AG09319 (cell line): ENCODE results near the gene TMEM253.

Source experiments
- DNase-seq: peaks from one replicate; pipeline ENCODE4 v3.0.0-alpha.2; 2010; ENCODE audit warnings: low read depth; ENCODE audit errors: extremely low read depth
- TF ChIP-seq, protein P1 (sequence below): IDR thresholded peaks from 2 replicates; pipeline ENCODE4 v1.5.1; 2011; ENCODE audit warnings: low read depth, mild to moderate bottlenecking, inconsistent platforms, low read length, moderate library complexity

TMEM253 gene

DNA sequence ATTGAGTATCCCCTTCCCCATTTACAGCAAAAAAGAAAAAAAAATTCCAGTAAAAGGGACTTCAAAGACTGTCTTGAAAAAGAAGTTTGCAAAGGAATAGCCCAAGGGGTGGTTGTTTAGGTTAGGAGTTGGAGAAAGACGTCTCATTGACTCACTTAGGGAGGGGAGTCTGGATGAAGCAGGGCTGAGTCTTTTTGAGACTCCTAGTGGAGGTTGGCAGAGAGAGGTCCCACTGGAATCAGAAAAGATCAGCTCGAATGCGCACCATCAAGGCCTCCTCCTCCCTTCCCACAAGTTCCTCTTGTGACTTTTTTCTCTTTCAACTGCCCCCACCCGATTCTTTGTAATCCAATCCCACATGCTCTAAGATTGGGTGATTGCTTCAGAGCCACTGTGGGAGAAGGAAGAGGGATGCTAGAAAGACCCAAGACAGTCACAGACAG, 28.8 kb upstream of the TMEM253 start:
- TF ChIP-seq, protein P1, sequence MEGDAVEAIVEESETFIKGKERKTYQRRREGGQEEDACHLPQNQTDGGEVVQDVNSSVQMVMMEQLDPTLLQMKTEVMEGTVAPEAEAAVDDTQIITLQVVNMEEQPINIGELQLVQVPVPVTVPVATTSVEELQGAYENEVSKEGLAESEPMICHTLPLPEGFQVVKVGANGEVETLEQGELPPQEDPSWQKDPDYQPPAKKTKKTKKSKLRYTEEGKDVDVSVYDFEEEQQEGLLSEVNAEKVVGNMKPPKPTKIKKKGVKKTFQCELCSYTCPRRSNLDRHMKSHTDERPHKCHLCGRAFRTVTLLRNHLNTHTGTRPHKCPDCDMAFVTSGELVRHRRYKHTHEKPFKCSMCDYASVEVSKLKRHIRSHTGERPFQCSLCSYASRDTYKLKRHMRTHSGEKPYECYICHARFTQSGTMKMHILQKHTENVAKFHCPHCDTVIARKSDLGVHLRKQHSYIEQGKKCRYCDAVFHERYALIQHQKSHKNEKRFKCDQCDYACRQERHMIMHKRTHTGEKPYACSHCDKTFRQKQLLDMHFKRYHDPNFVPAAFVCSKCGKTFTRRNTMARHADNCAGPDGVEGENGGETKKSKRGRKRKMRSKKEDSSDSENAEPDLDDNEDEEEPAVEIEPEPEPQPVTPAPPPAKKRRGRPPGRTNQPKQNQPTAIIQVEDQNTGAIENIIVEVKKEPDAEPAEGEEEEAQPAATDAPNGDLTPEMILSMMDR, result peak; percentile 18
- DNase-seq, result peak; percentile 64

DNA sequence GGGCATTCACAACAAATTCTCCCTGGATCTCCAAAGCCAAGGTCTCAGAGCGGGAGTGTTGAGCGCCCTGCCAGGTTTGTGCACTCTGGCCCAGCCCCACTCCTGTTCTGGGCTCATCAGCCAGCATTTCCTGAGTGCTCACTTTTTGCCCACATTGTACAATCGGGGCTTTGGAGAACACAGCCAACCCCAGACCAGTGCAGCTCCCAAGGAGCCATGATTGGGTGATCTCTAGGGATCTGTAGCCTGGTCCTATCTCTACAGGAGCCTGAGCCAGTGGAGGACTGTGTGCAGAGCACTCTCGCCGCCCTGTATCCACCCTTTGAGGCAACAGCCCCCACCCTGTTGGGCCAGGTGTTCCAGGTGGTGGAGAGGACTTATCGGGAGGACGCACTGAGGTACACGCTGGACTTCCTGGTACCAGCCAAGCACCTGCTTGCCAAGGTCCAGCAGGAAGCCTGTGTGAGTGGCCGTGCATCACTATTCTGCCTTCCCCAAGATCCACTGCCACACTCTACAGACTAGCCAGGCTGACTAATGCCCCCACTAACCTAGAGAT, 28.0 kb upstream of the TMEM253 start:
- TF ChIP-seq, protein P1, result no peak
- no peak for DNase-seq

DNA sequence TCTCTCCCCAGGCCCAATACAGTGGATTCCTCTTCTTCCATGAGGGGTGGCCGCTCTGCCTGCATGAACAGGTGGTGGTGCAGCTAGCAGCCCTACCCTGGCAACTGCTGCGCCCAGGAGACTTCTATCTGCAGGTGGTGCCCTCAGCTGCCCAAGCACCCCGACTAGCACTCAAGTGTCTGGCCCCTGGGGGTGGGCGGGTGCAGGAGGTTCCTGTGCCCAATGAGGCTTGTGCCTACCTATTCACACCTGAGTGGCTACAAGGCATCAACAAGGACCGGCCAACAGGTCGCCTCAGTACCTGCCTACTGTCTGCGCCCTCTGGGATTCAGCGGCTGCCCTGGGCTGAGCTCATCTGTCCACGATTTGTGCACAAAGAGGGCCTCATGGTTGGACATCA, 26.9 kb upstream of the TMEM253 start:
- TF ChIP-seq, protein P1, result no peak
- DNase-seq, result no peak

DNA sequence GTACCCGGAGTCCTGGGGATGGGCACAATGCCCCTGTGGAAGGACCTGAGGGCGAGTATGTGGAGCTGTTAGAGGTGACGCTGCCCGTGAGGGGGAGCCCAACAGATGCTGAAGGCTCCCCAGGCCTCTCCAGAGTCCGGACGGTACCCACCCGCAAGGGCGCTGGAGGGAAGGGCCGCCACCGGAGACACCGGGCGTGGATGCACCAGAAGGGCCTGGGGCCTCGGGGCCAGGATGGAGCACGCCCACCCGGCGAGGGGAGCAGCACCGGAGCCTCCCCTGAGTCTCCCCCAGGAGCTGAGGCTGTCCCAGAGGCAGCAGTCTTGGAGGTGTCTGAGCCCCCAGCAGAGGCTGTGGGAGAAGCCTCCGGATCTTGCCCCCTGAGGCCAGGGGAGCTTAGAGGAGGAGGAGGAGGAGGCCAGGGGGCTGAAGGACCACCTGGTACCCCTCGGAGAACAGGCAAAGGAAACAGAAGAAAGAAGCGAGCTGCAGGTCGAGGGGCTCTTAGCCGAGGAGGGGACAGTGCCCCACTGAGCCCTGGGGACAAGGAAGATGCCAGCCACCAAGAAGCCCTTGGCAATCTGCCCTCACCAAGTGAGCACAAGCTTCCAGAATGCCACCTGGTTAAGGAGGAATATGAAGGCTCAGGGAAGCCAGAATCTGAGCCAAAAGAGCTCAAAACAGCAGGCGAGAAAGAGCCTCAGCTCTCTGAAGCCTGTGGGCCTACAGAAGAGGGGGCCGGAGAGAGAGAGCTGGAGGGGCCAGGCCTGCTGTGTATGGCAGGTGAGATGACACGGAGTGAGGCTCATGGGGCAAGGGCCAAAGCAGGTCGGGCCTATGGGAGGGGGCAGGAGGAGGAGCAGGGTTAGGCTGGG, 26.2 kb upstream of the TMEM253 start:
- TF ChIP-seq, protein P1, result no peak
- no peak for DNase-seq

DNA sequence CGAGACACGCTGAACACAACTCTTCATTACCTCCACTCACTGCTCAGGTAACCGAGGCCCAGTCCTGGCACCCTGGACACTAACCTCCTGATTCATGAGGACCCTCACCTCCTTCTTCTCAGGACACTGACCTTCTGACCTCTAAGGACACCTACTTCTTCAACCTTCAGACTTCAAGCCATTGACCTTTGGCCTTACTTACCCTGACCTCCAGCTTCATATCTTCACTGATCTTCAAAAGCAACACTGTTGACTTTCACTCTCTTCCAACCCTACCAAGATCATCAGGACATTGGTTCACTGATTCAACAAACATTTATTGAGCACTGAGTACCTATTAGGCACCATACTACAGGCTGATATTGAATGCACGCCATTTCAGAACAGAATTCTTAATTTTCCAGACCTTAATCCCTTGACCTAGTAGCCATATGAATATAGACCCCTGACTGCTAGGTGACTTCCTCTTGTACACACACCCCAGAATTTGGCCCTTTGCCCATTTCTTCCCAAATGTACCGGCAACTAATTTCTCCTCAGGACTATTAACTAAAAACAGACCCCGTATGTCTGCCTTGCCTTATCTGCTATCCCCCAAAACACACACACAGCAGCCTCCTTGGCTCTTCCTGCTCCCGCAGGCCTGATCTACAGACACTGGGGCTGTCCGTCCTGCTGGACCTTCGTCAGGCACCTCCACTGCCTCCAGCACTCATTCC, 25.0 kb upstream of the TMEM253 start:
- DNase-seq, result no peak
- TF ChIP-seq, protein P1, result no peak

GRCh38 chr14:21077672-21078071, 23.2 kb upstream of the TMEM253 start:
- TF ChIP-seq, protein P1, result no peak
- no peak for DNase-seq

- TF ChIP-seq, protein P1, result no peak
- DNase-seq, result no peak
Observed at GRCh38 chr14:21078287-21078686, 22.6 kb upstream of the TMEM253 start.
